Vagina (tissue), 2 donors: ENCODE results near the gene PSD2.

Experiments used
- POLR2A ChIP-seq, 2 donors: fragments of 450-650 bp; IDR thresholded peaks; one replicate each; pipeline ENCODE4 v1.6.1; 2017; ENCODE audit warnings: antibody characterized with exemption in 2 of 2, mild to moderate bottlenecking in 2 of 2, moderate library complexity in 2 of 2
- POLR2AphosphoS5 ChIP-seq, 2 donors: sonication (generic); formaldehyde crosslinking; IDR thresholded peaks; one replicate each; pipeline ENCODE4 v1.9.0; 2017; ENCODE audit warnings: antibody characterized with exemption in 2 of 2, mild to moderate bottlenecking in 2 of 2, low read depth in 1 of 2; ENCODE audit not compliant: insufficient read depth in 1 of 2
- TF ChIP-seq, protein P1 (sequence below), 3 experiments: fragments of 450-650 bp in 2 of 3; fragments of 200-600 bp in 1 of 3; sonication (generic) in 1 of 3; IDR thresholded peaks; one replicate each; pipeline ENCODE4 v1.5.1; 2017 to 2019; ENCODE audit warnings: antibody characterized with exemption in 3 of 3, mild to moderate bottlenecking in 2 of 3, moderate library complexity in 2 of 3

DNA sequence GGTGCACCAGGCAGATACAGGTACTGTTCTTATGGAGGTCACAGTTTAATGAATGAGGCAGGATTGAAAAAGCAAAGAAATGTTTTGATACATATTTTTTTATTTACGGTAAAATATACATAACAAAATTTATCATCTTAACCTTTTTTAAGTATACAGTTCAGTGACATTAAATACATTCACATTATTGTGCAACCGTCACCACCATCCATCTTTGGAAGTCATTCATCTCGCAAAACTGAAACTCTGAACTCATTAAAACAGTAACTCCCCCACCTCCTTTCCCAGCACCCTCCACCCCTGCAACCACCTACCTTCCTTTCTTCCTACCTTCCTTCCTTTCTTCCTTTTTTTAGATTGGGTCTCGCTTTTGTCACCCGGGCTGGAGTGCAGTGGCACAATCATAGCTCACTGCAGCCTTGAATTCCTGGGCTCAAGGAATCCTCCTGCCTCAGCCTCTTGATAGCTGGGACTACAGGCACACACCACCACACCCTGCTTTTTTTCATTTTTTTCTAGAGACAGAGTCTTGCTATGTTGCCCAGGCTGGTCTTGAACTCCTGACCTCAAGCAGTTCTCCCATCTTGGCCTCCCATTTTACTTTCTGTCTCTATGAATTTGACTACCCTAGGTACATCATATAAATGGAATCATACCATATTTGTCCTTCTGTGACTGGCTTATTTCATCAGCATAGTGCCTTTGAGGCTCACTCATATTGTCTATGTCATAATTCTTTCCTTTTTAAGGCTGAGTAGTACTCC lies 22.5 kb upstream of the PSD2 start:
- TF ChIP-seq POLR2AphosphoS5 (IDR thresholded peaks at IDR 0.05; ENCODE audit: insufficient read depth in 1 of 2, low read depth in 1 of 2) (no peak), POLR2A (IDR thresholded peaks at IDR 0.05) (no peak)
- TF ChIP-seq, protein P1, sequence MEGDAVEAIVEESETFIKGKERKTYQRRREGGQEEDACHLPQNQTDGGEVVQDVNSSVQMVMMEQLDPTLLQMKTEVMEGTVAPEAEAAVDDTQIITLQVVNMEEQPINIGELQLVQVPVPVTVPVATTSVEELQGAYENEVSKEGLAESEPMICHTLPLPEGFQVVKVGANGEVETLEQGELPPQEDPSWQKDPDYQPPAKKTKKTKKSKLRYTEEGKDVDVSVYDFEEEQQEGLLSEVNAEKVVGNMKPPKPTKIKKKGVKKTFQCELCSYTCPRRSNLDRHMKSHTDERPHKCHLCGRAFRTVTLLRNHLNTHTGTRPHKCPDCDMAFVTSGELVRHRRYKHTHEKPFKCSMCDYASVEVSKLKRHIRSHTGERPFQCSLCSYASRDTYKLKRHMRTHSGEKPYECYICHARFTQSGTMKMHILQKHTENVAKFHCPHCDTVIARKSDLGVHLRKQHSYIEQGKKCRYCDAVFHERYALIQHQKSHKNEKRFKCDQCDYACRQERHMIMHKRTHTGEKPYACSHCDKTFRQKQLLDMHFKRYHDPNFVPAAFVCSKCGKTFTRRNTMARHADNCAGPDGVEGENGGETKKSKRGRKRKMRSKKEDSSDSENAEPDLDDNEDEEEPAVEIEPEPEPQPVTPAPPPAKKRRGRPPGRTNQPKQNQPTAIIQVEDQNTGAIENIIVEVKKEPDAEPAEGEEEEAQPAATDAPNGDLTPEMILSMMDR (IDR thresholded peaks at IDR 0.05) = no peak
